Activated CD8-positive, alpha-beta memory T cell treated with anti-CD3 and anti-CD28 coated beads, Interleukin-2, amount 50 U/mL, for 4 hours (primary cell): ENCODE measurements around the gene COPS7B.

Experiments
- DNase-seq: peaks from one replicate; pipeline ENCODE4 v3.0.0-alpha.2; 2020

The COPS7B gene

GRCh38 chr2:231786917-231787292 is 660 bp downstream of the COPS7B start:
- no peak for DNase-seq

GRCh38 chr2:231791107-231791506 is 4.9 kb downstream of the COPS7B start:
- no peak for DNase-seq

GRCh38 chr2:231794383-231794782 is 8.1 kb downstream of the COPS7B start:
- no peak for DNase-seq

GRCh38 chr2:231795525-231796327 is 9.5 kb downstream of the COPS7B start:
- DNase-seq, result no peak

- peak; percentile 44 for DNase-seq
Measured at GRCh38 chr2:231800493-231801091, 14.3 kb downstream of the COPS7B start.

GRCh38 chr2:231803501-231804138 is 17.4 kb downstream of the COPS7B start:
- DNase-seq, result no peak

GRCh38 chr2:231807020-231807419 is 20.8 kb downstream of the COPS7B start:
- DNase-seq, result no peak

GRCh38 chr2:231810905-231811304 is 24.7 kb downstream of the COPS7B start:
- no peak for DNase-seq

- DNase-seq, result no peak
Measured at GRCh38 chr2:231816327-231817026, 30.2 kb downstream of the COPS7B start.

GRCh38 chr2:231819447-231820042 is 33.3 kb downstream of the COPS7B start:
- DNase-seq, result no peak

- DNase-seq, result no peak
Measured at GRCh38 chr2:231820786-231821303, 34.6 kb downstream of the COPS7B start.

GRCh38 chr2:231821908-231822307 is 35.7 kb downstream of the COPS7B start:
- DNase-seq, result no peak

- no peak for DNase-seq
Measured at GRCh38 chr2:231853105-231853504, 66.9 kb downstream of the COPS7B start.

- no peak for DNase-seq
Measured at GRCh38 chr2:231854616-231855125, 68.4 kb downstream of the COPS7B start.

- no peak for DNase-seq
Measured at GRCh38 chr2:231856959-231857358, 70.7 kb downstream of the COPS7B start.
